NCI-H128 (cell line): ENCODE measurements around the gene SLC2A14.

ENCODE experiments used
- DNase-seq: peaks from one replicate; lab custom pipeline; 2025; ENCODE audit not compliant: unreplicated experiment; lab: John Stamatoyannopoulos, UW

Gene SLC2A14

GRCh38 chr12:7769999-7770398 lies 102.7 kb downstream of the SLC2A14 start:
- DNase-seq = no peak
